COLO668 (cell line): ENCODE data around the gene RPS6KA5.
A peak's percentile ranks its signal among the peaks of the same experiment; 100 is the strongest.
"Not testable (repeated sequence)": the region's sequence is repeated elsewhere in the genome, so short reads cannot be mapped to it uniquely, and the experiment has no call there.

Experiments used
- DNase-seq: peaks from one replicate; lab custom pipeline; 2025; ENCODE audit not compliant: unreplicated experiment; lab: John Stamatoyannopoulos, UW

RPS6KA5 gene

DNA sequence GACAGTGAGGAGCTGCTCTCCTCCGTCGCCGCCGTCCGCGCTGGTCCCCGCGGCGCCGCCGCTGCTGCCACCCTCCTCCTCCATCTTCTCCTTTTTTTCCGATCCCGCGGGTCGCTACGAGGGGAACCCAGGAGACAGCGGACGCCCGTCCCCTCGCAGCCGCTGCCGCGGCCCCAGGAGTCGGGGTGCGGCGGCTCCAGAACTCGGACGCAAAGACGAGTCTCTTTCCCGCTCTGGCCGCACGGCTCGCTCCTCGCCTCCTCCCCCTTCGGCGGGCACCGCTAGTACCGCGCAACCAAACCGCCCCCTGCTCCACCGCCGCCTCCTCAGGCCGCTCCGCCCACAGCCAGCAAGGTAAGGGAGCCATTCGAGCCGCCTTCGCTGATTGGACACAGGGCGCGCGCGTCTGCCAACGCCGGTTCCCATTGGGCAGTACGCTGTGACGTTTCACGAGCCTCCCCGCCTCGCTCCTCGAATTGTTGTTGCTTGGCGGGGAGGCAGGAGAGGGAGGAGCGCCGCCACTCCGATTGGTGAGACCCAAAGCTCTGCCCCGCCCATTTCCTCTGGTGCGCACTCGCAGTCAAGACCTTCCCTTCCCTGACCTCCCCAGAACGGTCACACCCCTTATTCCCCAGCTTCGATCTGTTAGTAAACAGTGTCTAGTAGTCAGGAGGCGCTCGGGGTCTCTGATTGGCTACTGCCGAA lies at the start of gene RPS6KA5:
Gene RPS6KA5, minus strand, starts transcription at position 291 of the 705 bp plus-strand sequence. Its CDS starts 207 bp downstream, at position 84.
- peak; percentile 100 for DNase-seq

DNA sequence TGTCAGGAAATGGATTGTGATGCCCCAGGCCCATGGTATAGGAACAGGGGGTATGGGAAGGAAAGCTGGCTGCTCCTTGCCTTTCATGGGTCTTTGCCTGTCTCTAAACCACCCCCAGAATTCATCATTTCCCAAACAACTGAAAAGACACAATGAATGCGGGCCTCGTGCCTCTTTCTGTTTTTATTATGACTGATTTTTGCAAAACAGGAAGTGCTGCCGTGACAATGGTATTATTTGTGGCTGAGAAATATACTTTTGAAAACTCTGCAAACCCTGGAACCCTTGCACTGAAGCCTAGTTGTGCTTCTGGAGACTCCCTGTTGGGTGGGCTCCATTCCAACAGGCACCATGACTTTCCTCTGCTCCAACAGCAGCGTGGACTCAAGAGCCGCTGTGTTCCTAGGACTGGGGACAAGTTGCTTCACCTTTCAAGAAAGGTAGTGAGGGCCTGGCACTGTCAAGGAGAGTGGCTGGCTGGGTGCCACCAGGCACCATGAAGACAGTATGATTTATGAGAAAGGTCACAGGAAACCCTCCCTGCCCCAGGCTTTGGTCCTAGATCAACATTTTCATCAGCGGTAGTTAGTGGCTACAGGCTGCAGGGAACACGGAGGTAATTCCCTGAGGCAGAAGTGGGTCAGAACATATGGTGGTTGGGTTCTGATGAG lies 48.6 kb upstream of the RPS6KA5 start:
- DNase-seq, result no peak

DNA sequence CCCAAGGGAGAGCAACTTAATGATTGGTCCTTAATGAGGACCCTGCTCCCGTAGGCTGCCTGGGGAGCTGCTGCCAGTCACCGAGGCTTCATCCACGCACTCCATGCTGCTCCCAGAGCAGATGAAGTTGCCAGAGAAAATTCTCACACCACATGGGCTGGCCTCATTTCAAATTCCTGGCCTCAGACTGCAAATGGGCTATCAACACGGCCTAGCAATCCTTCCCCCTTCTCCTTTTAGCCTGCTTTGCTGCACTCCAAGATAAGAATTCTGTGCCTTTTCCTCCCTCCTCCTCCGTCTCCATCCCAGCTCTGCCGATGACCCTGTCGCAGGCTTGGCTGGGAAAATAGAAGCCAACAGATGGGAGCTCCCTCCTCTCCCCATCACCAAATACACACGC lies 42.7 kb upstream of the RPS6KA5 start:
- DNase-seq, result no peak

DNA sequence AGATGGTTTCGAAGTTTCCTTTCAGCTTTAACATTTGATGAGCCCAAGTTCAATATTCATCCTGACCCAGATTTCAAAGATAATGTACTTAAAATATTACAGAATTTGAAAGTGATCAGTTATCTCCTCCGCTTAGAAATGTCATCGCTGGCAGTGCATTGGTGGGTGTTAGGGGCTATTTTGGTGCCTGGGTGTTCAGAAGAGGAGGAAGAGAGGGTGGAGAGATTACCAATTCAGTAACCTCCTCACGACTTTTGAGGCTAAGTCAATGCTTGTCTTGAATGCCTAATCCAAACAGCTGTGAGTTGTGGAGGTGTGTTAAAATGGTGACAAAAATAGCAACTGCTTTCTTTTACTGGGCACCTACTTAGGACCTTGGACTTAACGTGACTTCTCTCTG lies 39.7 kb upstream of the RPS6KA5 start:
- no peak for DNase-seq

DNA sequence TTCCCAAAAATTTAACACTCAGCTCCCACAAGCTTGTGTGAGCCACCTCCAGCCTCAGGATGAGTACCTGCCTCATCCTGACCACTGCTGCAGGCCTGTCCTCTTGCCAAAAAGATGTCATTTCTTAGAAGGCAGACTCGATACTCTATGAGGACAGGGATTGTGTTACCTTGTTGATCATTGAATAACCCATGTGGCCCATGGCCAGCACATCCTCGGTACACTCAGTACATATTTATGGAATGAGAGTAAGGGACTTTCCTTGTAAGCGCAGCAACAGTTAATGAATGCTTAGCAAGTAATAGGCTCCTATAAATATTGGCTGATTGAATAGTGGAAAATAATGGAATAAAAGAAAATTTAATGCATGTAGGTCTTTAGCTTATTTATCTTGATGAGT lies 38.1 kb upstream of the RPS6KA5 start:
- DNase-seq, result no peak

DNA sequence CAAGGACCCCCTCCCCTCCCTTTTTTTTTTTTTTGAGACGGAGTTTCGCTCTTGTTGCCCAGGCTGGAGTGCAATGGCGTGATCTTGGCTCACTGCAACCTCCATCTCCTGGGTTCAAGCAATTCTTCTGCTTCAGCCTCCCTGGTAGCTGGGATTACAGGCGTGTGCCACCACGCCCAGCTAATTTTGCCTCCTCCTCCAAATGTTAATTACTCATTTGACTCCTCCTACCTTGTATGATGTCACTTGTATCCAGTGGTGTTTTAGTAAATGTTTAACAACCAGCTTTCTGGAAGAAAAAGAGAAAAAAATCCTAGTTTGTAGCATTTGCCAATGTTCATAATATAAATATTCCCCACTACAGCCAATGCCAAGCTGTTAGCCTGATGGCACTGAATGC lies 37.2 kb upstream of the RPS6KA5 start:
- not testable (repeated sequence) for DNase-seq

DNA sequence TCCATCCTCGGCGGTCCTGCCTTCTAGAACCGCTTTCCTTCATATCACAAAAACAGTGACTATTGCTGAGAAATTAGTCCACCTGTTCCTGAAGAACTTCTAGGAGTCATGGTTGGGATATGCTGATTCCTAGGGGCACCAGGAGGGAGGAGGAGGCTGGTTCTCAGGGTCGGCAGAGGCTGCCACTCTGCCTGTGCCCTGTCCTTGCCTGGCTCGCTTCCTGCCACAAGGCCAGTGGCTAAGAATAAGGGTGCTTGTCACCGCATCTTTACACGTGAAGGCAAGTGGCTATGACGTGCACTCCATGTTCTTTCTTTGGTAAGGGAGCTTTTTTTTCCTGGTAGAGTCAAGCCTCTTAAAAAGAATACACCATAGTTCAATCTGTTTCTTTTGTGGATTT lies 34.7 kb upstream of the RPS6KA5 start:
- no peak for DNase-seq

DNA sequence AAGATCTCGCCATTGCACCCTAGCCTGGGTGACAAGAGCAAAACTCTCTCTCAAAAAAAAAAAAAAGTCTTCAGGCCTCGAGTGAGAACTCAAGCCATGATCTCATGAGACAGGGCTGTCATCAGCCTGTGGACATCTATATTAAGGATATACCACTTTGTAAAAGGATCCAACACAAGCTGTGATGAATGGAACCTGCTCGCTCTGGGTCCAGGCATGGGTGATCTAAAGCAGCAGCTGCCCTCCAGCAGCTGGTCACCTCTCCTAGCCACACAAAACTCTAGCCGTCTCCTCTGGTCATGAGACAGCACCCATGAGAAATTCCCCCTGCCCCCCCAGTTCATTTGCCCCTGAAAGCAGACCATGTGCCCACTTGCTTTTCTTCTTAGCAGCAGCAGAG lies 34.3 kb upstream of the RPS6KA5 start:
- no peak for DNase-seq

DNA sequence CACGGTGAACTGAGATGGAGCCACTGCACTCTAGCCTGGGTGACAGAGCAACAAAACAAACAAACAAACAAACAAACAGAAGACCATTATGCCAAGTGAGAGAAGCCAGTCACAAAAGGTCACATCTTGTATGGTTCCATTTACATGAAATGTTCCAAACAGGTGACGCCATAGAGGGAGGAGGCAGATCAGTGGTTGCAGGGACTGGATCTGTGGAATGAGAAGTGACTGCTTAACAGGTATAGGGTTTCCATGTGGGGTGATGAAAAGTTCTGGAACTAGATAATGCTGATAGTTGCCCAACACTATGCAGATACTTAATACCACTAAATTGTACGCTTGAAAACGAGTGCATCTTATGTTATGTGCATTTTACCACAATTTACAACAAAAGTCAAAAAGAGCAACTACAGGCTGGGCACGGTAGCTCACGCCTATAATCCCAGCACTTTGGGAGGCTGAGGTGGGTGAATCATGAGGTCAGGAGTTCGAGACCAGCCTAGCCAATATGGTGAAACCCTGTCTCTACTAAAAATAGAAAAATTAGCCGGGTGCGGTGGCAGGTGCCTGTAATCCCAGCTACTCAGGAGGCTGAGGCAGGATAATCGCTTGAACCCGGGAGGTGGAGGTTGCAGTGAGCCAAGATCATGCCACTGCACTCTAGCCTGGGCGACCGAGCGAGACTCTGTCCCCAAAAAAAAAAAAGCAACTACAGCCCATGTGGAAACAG lies 33.5 kb upstream of the RPS6KA5 start:
- not testable (repeated sequence) for DNase-seq

DNA sequence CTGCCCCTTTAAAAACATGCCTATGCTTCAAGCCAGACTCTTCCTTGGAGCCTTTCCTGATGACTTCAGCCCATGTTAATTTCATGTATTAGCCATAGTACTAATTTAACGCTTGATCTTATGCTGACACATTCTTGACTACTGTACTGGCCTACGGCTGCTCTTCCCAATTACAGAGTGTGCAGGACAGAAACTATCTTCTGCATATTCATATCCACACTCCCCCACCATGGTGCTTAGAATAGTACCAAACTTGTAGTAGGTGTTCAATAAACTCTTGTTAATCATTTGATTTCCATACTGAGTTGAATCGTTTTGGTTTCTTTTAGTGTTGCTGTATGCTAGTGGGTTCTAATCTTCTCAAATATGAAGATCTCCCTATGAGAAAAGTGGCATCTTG lies 31.6 kb upstream of the RPS6KA5 start:
- DNase-seq, result no peak

DNA sequence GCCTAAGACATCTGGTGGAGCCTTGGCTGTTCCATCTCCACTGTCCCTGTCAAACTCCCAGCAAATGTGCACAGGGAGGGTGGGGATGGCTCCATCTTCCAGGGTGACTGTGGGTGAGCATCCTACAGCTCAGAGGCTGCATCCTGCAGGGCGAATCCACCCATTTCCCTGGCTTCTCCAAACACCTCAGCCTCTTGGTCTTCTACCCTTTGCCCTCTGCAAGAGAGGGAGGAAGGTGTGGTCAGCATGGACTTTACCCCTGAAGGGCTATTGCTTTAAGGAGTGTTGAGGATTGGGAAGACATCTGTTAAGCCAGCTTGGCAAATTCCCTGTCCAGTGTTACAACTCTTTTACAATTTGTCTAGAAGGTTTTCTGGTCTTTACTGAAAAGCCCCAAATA lies 30.3 kb upstream of the RPS6KA5 start:
- no peak for DNase-seq

DNA sequence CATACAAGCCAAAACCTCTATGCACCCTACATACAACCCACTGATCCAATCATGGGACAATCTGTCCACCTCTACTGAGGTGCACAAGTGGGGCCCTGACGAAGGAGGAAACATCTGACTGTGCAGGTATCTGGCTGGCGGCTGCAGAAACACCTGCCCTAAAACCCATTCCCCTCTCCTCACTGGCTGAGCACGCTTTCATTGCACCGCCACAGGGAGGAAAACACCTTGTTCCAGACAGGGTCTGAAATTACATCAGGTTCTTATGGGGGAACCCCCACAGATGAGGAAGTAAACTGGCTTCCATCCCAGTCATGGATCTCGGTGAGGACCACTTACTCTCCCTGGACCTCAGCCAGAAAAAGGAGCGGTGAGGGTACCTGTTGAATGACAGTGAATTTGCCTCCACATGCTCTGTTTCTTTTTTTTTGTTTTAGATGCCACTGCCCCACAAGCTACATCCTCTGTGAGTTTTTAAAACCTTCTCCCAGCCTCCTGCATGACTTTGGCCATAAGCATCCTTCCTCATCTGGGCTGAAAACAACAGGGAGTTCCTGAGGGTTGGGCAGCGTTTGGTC lies 29.6 kb upstream of the RPS6KA5 start:
- no peak for DNase-seq

DNA sequence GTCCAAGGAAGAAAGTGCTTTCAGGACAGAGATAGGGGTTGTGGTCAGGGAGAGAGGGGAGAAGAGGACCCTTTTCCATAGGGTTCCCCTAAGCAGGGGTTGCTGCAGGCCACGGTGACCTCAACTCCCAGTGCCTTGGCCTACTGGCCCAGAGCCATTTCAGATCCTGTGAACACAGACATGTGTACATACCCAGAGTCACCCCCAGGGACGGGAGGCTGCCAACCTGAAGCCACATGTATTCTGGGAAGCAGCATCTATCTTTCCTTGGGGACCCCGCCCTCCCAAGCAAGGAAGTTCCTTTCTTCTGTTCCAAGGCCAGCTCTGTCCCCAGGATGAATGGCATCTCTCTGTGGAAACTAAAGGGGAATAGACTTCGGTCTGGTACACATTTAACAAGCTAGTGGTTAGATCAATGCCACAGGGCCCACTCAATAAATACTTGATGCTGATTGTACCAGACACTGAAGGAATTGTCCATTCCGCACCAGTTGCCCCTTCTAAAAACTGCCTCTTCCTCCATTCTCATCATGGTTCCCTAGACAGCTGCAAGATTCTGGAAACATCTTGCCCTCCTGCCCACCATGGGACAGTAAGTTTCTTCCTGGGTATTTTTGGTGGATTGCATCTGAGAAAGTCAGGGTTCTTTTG lies 28.3 kb upstream of the RPS6KA5 start:
- DNase-seq, result no peak

DNA sequence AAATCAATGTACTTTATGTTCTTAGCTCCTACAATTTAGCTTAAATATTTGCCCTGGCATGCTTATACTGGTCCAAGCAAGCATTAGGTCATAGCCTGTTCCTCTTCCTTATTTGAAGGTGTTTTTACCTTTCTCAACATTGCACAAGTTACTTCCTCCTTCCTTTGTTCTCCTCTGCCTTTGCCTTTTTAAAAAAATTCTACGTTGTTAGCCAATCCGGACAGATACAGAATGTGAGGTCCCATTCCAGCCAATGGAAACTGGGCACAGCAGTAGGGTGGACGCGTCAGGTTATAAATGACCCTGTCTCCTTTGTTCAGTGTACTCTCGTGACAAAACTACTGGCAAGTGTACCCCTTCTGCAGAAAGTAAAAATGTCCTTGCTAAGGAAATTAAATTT lies 27.0 kb upstream of the RPS6KA5 start:
- not testable (repeated sequence) for DNase-seq

DNA sequence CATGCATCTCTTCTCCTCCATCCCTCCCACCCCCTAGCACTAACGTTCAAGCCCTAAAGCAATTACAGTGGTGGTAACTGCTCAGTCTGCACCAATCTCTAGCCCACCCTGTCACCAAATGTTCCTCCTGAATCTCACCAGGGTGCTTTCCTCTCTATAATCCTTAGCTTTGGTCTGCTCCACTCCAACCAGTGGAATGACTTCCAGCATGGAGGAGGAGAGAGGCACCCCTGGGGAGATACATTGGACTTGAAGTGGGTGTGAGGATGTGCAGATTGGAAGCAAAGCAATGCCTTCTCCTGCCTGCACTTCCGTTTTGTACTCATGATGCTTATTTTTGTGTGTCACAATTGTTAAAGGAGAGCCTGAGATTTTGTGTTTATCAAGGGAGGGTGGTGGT lies 24.1 kb upstream of the RPS6KA5 start:
- no peak for DNase-seq

DNA sequence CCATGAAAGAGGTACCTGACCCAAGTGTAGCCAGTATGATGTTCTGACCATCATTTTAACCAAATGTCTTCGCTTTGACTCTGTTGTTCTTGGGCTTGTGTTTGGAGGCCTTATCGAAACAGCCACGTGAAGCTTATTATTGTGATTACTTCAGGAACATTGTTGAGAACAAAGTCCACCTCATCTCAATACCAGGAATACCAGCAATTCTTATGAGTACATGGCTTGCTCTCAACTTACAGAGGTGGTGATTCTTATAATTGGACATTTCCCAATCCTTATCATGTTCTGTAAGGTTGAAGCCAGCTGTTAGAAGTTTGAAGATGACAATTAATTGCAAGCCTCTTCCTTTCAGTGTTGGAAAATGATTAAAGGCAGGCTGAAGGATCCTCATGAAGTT lies 21.8 kb upstream of the RPS6KA5 start:
- DNase-seq, result no peak

DNA sequence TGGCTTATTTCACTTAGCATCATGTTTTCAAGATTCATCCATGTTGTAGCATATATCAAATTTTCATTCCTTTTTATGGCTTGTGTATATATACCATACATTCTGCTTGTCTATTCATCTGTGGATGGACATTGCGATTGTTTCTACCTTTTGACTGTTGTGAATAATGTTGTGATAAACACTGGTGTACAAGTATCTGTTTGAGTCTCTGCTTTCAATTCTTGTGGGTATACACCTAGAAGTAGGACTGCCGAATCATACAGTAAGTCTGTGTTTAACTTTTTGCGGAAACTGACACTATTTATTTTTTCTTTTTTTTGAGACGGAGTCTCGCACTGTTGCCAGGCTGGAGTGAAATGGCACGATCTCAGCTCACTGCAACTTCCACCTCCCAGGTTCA lies 19.6 kb upstream of the RPS6KA5 start:
- DNase-seq, result no peak

DNA sequence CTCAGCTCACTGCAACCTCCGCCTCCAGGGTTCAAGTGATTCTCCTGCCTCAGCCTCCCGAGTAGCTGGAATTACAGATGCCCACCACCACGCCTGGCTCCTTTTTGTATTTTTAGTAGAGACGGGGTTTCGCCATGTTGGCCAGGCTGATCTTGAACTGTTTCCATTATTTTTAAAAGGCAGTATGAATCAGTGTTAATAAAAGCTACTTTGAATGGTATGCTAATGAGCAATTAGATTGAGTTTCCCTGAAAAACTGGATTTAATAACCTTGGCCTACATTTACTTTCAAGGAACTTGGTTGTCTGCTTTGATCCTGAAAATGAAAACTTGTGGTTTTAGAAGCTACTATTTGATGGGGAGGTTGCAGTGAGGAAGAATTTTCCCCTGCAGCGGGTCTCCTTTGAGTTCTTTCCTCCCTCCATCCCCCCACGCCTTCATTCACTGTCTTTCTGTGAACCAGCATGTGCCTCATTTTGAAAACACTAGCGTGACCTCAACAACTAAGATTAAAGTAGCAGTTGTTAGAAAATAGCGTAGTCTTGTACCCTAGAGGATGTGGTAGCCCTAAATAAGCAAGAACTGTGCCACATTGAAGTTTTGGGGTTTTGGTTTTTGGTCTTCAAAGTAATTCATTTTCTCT lies 17.8 kb upstream of the RPS6KA5 start:
- no peak for DNase-seq

DNA sequence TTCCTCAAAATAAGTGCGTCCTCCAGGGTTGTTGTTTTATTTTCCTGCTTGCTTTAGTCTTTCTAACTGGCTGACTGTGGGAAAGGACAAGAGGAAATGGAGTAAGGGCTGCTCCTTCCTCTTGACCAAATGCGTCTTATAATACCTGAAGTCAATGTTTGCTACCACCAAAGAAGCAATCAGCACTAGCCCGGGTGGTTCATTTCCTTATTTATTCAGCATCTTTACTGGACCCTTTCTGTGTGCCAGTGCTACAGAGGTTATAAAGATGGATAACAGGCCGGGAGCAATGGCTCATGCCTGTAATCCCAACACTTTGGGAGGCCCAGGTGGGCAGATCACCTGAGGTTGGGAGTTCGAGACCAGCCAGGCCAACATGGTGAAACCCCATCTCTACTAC lies 15.1 kb upstream of the RPS6KA5 start:
- DNase-seq, result no peak

DNA sequence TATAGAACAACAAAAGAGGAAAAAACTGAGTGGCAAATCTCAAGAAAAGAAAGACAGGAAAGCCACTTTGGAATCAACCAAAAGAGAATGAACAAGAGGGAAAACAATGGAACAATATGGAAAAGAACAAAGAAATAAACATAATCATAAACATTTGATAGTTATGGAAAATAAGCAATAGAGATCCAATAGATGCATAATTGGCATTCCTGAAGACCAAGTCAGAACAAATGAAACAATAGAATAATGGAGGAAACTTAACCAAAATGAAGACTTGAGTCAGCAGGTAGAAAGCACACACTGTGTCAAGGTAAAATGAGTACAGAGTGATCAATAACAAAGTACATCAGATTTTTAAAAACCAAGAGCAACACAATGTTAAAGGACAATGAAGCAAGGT lies 10.1 kb upstream of the RPS6KA5 start:
- no peak for DNase-seq

DNA sequence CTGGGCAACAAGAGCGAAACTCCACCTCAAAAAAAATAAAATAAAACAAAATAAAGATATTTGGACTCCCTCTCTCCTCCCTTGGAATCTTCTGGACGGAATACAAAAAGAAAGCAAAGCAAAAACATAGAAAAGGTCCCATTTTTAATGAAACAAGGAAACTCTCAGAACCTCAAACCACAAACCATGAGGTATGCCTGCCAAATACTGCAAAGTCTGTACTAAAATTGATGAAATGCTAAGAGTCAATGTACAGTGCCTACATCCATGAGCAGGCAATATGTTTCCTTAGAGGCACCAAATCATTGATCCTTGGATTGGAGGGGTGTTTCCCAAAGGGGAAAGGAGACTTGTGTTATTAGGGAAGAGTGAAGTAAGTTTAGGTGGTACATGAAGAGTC lies 8.2 kb upstream of the RPS6KA5 start:
- no peak for DNase-seq
